Retina (tissue), 1 donor: ENCODE data around the gene GOLT1B.
"Not testable (repeated sequence)": the region's sequence is repeated elsewhere in the genome, so short reads cannot be mapped to it uniquely, and the experiment has no call there.

ENCODE experiments used
- DNase-seq: peaks from one replicate; pipeline ENCODE4 v3.0.0-alpha.2; 2016

Gene GOLT1B, protein sequence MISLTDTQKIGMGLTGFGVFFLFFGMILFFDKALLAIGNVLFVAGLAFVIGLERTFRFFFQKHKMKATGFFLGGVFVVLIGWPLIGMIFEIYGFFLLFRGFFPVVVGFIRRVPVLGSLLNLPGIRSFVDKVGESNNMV

DNA sequence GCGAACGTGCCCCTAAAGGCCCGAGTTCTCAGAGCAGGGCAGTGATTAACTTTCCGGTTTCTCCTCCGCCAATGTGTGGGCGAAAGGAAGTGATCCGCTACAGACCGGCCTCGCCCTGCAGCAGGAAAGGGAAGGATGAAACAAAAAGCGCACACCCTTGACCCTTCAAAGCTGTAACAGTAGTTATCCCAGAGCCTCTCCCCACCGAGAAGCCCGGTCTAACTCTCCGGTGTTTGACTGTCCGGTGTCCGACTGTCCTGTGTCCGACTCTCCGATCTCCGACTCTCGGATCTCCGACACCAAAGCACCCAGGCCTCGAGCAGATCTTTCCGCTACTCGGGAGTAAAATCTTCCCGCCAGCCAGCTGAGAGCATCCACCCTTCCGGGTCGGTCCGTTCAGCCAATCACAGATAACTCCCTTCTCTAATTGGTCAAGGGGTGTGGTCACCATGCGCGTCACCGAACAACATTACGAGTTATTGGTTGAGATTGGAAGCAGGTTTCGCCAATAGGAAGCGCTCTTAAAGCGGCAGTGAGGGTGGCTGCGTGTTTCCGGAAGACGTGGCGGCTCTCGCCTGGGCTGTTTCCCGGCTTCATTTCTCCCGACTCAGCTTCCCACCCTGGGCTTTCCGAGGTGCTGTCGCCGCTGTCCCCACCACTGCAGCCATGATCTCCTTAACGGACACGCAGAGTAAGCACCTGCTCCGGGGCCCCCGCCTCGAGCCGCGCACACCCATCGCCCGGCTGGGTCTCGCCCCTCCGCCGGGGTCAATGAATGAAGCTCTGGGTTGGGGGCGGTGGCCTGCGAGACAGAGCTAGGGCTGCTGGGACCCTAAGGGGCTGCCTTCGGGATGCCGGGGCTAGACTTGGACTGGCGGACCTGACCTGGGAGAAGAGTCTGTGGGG, at the start of gene GOLT1B, which contains the start of gene RECQL:
Gene GOLT1B (plus strand): TSS at position 532 of the 906 bp plus-strand sequence. CDS start 135 bp downstream, at position 667.
Gene RECQL (minus strand): TSS at position 378 of the 906 bp plus-strand sequence. CDS start 2,065 bp downstream, outside the sequence.
- peak; percentile 99 for DNase-seq

DNA sequence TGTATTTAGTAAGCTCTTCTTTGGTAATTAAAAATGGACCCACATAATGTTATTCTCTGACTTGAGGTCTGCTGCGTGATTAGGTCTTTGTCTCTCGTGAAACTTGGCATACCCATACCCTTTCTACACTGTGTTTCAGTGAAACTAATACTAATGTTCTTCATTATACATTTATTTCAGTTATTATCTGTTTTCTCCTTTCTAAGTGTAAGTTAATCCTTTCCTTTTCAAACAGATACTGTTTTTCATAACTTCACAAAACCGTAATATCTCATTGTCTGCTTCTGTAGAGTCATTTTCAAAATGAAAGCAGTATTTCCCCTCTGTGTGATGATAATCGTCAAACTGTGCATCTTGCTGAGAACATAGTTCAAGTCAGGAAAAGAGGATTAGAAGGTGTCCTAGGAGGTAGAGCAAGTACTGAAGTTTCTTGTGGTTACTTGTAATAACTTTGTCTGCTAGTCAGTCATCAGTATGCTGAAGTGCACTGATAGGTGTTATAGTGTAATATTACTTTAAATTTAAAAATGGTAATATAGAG, 48.2 kb upstream of the GOLT1B start:
- DNase-seq, result no peak

DNA sequence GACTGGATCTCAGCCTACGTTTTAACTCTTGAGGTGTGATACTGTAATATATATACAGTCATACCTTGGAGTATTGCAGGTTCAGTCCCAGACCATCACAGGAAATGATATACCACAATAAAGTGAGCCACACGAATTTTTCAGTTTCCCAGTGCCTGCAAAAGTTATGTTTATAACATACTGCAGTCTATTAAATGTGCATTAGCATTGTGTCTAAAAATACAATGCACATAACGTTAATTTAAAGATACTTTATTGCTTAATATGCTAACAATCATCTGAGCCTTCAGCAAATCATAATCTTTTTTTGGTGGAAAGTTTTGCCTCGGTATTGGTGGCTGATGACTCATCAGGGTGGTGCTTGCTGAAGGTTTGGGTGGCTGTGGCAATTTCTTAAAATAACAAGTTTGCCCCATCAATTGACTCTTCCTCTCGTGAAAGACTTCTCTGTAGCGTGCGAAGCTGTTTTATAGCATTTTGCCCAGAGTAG, 45.3 kb upstream of the GOLT1B start:
- no peak for DNase-seq

DNA sequence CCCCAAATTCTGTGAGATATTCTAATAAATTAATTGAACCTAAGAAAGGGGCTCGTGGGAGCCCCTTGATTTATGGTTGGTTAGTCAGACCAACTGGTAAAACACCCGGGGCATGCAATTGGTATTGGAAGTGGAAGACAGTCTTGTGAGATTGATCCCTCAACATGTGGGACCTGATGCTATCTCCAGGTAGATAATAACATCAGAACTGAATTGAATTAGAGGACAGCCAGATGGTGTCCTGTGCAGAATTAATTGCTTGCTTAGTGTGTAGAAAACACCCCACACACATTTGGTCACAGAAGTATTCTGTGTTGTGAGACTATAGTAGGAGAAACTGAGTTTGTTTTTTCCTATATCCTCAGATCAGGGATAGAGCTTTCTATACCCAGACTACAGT, 42.1 kb upstream of the GOLT1B start:
- DNase-seq, result no peak

DNA sequence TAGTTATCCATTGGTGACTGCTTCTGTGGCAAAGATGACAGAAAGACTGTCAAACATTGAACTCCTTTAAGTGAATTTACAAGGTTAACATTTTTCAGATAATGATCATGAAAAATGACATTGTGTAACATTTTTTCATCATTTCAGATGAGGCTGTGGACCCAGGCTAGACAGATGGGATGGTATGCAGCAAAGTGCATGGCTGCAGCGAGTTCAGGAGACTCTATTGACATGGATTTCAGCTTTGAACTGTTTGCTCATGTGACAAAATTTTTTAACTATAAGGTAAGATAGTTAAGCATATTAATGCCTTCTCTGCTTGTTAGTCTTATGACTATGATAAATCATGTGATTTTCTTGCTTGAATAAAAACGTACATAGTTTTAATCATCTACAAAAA, 34.3 kb upstream of the GOLT1B start:
- DNase-seq, result not testable (repeated sequence)

DNA sequence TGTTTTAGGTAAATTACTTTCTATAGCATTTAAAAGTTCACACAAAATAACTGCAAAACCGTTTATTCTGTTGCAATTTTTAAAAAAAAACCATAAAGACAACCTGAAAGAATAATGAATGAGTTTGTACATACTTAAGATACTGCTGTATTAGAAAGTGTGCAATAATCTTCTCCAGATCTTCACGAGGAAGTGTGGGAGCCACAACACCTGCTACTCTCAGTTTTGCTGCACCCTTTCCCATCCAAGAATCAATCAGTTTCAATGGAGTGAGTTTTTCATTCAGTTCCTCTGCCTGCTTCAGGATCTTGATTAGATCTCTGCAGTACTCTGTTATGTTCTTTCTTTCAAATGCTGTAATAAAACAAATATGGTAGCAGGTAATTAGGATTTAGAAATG, 30.3 kb upstream of the GOLT1B start:
- DNase-seq, result no peak

- no peak for DNase-seq
Measured at GRCh38 chr12:21472197-21472823, 29.3 kb upstream of the GOLT1B start.

GRCh38 chr12:21475552-21475951, 26.0 kb upstream of the GOLT1B start:
- no peak for DNase-seq

DNA sequence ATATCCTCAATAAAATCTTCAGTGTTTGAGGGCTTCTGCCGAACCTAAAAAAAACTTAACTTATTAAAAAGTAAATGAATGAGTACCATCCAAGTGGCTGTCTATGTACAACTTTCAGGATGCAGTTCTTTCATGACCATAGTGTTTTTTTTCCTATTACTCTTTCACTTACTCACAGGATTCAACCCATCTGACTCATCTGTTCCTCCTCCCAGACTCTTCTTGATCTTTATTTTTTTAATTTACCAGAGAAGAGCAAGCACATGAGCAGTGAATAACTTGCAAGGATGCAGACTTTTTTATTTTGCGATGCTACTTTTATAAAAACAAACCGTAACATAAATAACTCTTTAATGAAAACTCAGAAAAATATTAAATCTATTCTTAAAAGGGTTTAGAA, 24.6 kb upstream of the GOLT1B start:
- no peak for DNase-seq

- no peak for DNase-seq
Measured at GRCh38 chr12:21478756-21479455, 22.7 kb upstream of the GOLT1B start.

- no peak for DNase-seq
Measured at GRCh38 chr12:21483531-21483930, 18.1 kb upstream of the GOLT1B start.

DNA sequence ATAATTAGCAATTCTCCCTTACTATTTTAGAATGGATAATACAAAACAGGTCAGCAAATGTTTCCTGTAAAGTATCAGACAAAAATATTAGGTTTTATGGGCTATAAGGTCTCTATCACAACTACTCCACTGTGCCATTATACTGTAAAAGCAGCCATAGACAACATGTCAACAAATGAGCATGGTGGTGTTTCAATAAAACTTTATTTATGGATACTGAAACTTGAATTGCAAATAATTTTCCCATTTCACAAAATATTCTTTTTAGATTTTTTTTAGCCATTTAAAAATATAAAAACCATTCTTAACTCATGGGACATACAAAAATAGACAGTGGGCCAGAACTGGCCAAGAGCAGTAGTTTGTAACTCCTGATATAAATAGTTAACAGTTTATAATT, 15.6 kb upstream of the GOLT1B start:
- DNase-seq, result no peak

GRCh38 chr12:21499765-21500164, 1.8 kb upstream of the GOLT1B start:
- no peak for DNase-seq

DNA sequence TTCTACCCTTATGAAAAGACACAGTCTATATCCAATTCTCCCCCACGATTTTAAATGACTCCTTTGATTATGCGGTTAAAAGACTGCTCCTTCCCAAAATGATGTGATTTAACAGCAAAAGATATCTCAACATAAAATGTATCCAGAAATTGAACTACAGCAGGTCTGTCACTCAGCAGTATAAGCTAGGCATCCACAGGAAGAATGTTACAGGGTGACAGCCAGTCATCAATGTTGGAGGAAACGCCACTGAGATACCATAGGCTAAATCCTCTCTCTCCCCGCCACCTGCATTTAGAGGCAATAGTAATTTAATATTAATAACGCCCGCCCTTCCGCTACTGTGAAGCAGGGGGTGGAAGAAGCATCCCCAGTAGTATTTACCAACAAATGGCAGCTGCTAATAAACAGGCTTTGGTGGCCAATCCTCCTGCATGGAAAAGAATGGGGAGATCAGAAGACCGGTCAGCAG, 767 bp upstream of the GOLT1B start:
- no peak for DNase-seq

GRCh38 chr12:21502164-21502496, 541 bp downstream of the GOLT1B start:
- no peak for DNase-seq

GRCh38 chr12:21502872-21503271, 1.3 kb downstream of the GOLT1B start:
- peak; percentile 2 for DNase-seq

DNA sequence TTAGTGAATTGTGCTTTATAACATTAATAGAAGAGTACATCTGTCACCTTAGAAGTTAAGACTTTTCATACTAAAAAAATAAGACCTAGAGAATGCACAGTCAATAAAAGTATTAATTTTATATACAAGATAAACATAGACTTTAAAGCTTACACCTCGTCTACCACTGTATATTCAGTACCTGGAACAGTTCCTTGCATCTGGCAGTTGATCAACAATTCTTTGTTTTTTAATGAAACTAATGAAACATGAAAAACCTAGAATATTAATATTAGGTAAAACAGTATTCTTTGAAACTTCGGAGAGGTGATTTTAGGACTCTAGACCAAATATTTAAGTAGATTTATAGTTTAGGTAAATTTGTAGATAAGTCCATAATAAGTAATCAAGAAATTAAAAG, 4.3 kb downstream of the GOLT1B start:
- no peak for DNase-seq

GRCh38 chr12:21507849-21508248, 6.3 kb downstream of the GOLT1B start:
- DNase-seq, result no peak

- no peak for DNase-seq
Measured at GRCh38 chr12:21509768-21510167, 8.2 kb downstream of the GOLT1B start.

DNA sequence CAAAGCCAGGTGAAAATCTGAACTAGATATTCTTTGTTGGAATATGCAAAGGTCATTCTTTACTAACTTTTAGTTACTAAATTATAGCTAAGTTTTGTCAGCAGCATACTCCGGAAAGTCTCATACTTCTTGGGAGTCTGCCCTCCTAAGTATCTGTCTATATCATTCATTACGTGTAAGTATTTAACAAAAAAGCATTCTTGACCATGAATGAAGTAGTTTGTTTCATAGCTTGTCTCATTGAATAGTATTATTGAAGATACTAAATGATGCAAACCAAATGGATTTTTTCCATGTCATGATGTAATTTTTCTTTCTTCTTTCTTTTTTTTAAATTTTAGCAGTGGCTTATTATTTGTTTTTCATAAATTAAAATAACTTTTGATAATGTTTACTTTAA, 14.7 kb downstream of the GOLT1B start:
- no peak for DNase-seq

DNA sequence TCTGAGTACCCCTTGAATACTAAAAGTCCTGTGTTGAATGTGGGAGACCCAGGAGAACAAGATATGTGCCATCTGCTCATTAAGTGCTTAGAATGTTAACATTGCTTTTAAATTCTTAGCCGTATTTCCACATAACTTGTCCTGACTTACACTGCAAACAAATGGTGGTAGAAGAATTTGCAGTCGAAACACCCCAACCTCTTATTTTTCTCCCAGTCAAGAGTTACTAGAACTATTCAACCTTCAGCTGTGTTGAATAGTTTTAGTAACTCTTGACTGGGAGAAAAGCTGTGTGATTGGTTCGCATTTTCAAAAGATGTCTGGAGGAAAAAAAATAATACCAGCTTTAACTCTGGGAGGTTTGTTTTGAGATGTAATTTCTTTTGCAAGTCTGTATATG, 16.9 kb downstream of the GOLT1B start:
- DNase-seq, result no peak

DNA sequence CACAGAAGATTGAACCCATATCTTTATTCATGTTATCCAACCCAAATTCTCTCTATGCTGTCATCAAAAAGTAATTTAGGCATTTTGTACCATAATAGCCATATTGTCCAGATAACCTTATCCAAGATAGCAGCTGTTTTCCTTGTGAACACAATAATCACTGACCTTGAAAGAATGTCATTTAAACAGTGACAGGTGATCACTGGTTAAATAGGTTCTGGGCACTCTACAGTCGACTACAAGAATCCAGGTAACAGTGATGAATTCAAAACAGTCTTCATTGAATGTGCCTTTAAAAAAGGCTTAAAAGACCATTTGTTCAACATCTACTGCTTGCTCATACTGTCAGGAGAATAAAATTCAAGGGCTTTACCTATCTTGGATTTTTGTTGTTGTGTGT, 20.0 kb downstream of the GOLT1B start:
- no peak for DNase-seq

GRCh38 chr12:21523148-21523547, 21.6 kb downstream of the GOLT1B start:
- DNase-seq, result no peak
